HEK293T (cell line): Measurements from ENCODE around the gene RCSD1.

Source experiments
- ARNT ChIP-seq: fragments of 450-650 bp; IDR thresholded peaks from 2 replicates; pipeline ENCODE4 v1.6.1; 2017; ENCODE audit warnings: mild to moderate bottlenecking
- BHLHE40 ChIP-seq: fragments of 450-650 bp; IDR thresholded peaks from 2 replicates; pipeline ENCODE4 v1.6.1; 2016; ENCODE audit warnings: mild to moderate bottlenecking, moderate library complexity, borderline replicate concordance
- ELF4 ChIP-seq: fragments of 450-650 bp; IDR thresholded peaks from 2 replicates; pipeline ENCODE4 v1.6.1; 2017; ENCODE audit warnings: antibody characterized with exemption
- FOXK2 ChIP-seq: fragments of 450-650 bp; IDR thresholded peaks from 2 replicates; pipeline ENCODE4 v1.6.1; 2016; ENCODE audit warnings: mild to moderate bottlenecking
- FOXM1 ChIP-seq: fragments of 450-650 bp; IDR thresholded peaks from 2 replicates; pipeline ENCODE4 v1.6.1; 2017; ENCODE audit warnings: mild to moderate bottlenecking, borderline replicate concordance
- HDGF ChIP-seq: fragments of 450-650 bp; IDR thresholded peaks from 2 replicates; pipeline ENCODE4 v1.6.1; 2017; ENCODE audit warnings: antibody characterized with exemption, borderline replicate concordance
- LEF1 ChIP-seq: fragments of 450-650 bp; IDR thresholded peaks from 2 replicates; pipeline ENCODE4 v1.6.1; 2017; ENCODE audit warnings: mild to moderate bottlenecking, borderline replicate concordance
- SP1 ChIP-seq: fragments of 450-650 bp; IDR thresholded peaks from 2 replicates; pipeline ENCODE4 v1.6.1; 2017
- SUZ12 ChIP-seq: fragments of 450-650 bp; IDR thresholded peaks from 2 replicates; pipeline ENCODE4 v1.6.1; 2016; ENCODE audit warnings: mild to moderate bottlenecking
- TARDBP ChIP-seq: fragments of 450-650 bp; IDR thresholded peaks from 2 replicates; pipeline ENCODE4 v1.6.1; 2016
- ZNF384 ChIP-seq: fragments of 450-650 bp; IDR thresholded peaks from 2 replicates; pipeline ENCODE4 v1.6.1; 2016
- TF ChIP-seq, protein P1 (sequence below): fragments of 450-650 bp; IDR thresholded peaks from 2 replicates; pipeline ENCODE4 v1.6.1; 2016

DNA sequence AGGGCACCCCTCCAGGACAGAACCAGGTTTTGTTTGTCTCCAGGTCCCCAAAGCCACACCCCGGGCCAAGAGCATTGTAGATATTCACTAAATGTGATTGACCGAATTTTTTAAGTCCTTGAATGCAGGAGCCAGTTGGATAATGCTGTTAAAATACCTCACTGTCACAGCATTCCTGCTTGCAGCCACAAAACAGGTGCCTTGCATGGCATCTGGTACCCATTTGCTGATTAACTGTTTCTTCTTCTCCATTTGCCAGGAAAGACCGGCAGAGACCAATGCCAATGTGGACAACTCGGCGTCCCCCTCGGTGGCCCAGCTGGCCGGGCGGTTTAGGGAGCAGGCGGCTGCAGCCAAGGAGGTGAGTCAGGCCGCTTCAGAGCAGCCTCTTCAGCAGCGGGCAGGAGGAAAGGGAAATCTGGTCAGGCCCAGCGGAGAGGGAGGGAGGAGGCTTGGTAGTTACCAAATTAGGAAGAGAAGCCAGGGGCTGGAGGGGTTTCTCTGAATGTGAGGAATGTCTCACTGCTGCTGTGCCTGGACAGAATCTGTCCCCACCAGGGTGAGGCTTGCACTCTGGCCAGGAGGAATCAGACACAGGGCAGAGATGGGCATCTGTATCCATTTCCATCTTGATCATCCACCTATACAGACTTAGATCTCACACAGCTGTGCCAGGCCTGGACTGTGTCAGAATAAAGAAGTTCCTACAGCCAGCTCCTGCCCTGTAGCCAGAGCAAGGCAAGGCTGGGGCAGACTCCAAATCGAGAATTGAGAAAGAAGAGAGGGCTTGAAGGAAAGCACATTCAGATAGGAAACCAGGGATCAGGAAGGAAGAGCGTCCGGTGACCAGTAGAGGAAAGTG lies 53.8 kb downstream of the RCSD1 start:
- TF ChIP-seq SP1 = no peak
- no peak for TF ChIP-seq SUZ12
- no peak for TF ChIP-seq ARNT
- TF ChIP-seq LEF1 = no peak
- TF ChIP-seq ZNF384 = no peak
- no peak for TF ChIP-seq FOXM1
- no peak for TF ChIP-seq HDGF
- no peak for TF ChIP-seq FOXK2
- TF ChIP-seq TARDBP = no peak
- TF ChIP-seq, protein P1, sequence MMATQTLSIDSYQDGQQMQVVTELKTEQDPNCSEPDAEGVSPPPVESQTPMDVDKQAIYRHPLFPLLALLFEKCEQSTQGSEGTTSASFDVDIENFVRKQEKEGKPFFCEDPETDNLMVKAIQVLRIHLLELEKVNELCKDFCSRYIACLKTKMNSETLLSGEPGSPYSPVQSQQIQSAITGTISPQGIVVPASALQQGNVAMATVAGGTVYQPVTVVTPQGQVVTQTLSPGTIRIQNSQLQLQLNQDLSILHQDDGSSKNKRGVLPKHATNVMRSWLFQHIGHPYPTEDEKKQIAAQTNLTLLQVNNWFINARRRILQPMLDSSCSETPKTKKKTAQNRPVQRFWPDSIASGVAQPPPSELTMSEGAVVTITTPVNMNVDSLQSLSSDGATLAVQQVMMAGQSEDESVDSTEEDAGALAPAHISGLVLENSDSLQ = no peak
- TF ChIP-seq BHLHE40 = no peak
- TF ChIP-seq ELF4 = no peak
